ENCODE data around the gene HES6.

Gene HES6

DNA sequence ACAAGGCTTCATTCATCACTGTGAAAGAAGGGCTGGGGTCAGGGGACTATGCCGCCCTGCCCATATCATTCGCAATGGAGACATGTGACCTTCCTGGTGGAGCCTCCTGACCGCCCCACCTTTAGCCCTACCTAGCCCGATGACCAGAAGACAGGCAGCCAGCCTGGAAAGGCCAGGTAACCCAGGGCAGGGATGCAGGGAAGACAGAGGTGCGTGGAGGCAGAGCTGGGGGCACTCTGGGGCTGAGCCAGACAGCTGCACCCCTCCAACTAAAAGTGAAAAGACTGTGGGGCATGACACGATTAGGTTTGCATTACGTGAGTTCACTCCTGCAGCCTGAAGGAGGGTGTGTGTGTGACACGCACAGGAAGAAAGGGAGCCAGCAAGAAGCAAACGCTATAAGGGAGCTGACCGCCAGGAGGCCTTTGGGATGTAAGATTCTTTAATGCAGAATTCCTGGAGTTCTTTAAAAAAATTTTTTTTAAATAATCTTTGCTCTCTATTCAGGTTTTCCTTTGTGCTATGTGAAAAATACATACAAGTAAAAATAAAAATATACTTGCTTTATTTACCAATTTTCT is 3.7 kb upstream of the HES6 start:
- Histone ChIP-seq H3K27ac (ENCODE audit: low read depth, low read length) (no peak overlapping the region), H3K9ac (ENCODE audit: low read length) (no peak overlapping the region)

DNA sequence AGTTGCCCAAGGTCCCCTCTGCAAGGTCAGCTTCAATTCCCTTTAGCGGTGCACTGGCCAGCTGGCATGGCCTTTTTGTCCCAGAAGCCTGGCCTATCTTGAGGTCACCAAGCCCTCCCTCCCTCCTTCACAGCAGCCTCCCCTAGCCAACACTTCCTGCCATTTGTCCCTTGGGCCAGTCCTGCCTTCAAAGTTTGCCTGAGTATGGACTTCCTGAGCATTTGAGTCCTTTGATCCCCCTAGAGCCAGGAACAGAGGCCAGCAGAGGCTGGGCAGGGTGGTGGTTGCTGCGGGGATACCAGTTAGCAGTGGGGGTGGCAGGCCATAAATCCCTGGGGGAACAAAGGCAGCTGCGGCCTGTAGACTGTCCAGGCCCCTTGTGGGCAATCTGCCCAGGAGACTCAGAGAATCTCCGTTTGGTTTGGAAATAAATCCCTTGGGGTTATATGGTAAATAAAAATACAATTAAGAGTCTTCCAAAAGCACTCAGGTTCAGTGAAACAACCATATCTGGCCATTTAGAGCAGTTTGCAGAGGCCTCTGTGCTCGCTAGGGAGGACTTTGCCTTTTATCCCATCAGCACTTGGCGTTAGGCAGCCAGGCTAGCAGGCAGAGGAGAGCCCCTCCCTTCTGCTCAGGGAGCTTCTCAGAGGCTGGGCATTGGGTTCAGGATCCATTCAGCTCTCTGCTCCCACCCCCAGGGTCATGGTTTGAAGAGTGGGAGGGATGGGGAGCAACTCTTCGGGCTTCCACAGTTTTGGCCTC is 3.1 kb upstream of the HES6 start:
- no peak overlapping the region for H3K27ac ChIP-seq (ENCODE audit: low read depth, low read length)
- H3K4me2 ChIP-seq (ENCODE audit: low read depth, low read length, poor library complexity, severe bottlenecking) = no peak overlapping the region
- H3K79me2 ChIP-seq (ENCODE audit: insufficient read depth, low read length) = no peaks in the 10 kb centered on the region
- H4K20me1 ChIP-seq (ENCODE audit: low read depth, low read length) = no peaks in the 10 kb centered on the region
- TF ChIP-seq, protein P1, sequence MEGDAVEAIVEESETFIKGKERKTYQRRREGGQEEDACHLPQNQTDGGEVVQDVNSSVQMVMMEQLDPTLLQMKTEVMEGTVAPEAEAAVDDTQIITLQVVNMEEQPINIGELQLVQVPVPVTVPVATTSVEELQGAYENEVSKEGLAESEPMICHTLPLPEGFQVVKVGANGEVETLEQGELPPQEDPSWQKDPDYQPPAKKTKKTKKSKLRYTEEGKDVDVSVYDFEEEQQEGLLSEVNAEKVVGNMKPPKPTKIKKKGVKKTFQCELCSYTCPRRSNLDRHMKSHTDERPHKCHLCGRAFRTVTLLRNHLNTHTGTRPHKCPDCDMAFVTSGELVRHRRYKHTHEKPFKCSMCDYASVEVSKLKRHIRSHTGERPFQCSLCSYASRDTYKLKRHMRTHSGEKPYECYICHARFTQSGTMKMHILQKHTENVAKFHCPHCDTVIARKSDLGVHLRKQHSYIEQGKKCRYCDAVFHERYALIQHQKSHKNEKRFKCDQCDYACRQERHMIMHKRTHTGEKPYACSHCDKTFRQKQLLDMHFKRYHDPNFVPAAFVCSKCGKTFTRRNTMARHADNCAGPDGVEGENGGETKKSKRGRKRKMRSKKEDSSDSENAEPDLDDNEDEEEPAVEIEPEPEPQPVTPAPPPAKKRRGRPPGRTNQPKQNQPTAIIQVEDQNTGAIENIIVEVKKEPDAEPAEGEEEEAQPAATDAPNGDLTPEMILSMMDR (IDR thresholded peaks at IDR 0.05; ENCODE audit: insufficient read depth, low read length, poor library complexity, severe bottlenecking) = no peak
- TF ChIP-seq EZH2phosphoT487 (conservative IDR thresholded peaks at IDR 0.05; ENCODE audit: low read length) = no peak
- H3K27me3 ChIP-seq (ENCODE audit: low read length) = no peaks in the 10 kb centered on the region
- H2AFZ ChIP-seq (ENCODE audit: low read depth, low read length, severe bottlenecking) = no peak overlapping the region
- H3K4me3 ChIP-seq (ENCODE audit: insufficient read depth, low read length, poor library complexity, severe bottlenecking) = no peak overlapping the region
- H3K9ac ChIP-seq (ENCODE audit: low read length) = no peak overlapping the region
- H3K36me3 ChIP-seq (ENCODE audit: low read length) = no peaks in the 10 kb centered on the region; the same call in 1 of the 2 replicates
- H3K9me2 ChIP-seq (replicated peaks; ENCODE audit: insufficient read depth, low read length) = no peaks in the 10 kb centered on the region
- H3F3A ChIP-seq (ENCODE audit: insufficient read depth) = peaks cover 15% of the 10 kb centered on the region; the same call in 1 of the 2 replicates
- H3K9me3 ChIP-seq (ENCODE audit: insufficient read depth, low read length) = no peaks in the 10 kb centered on the region

More for the DNA sequence above, 3.7 kb upstream of the HES6 start:
- Histone ChIP-seq H3K9me2 (replicated peaks; ENCODE audit: insufficient read depth, low read length) (no peaks in the 10 kb centered on the region), H3K4me3 (ENCODE audit: insufficient read depth, low read length, poor library complexity, severe bottlenecking) (no peak overlapping the region), H4K20me1 (ENCODE audit: low read depth, low read length) (no peaks in the 10 kb centered on the region), H3K27me3 (ENCODE audit: low read length) (no peaks in the 10 kb centered on the region), H3F3A (ENCODE audit: insufficient read depth) (peaks cover 15% of the 10 kb centered on the region; the same call in 1 of the 2 replicates), H3K36me3 (ENCODE audit: low read length) (no peaks in the 10 kb centered on the region; the same call in 1 of the 2 replicates), H3K4me2 (ENCODE audit: low read depth, low read length, poor library complexity, severe bottlenecking) (no peak overlapping the region), H3K9me3 (ENCODE audit: insufficient read depth, low read length) (no peaks in the 10 kb centered on the region), H3K79me2 (ENCODE audit: insufficient read depth, low read length) (no peaks in the 10 kb centered on the region), H2AFZ (ENCODE audit: low read depth, low read length, severe bottlenecking) (no peak overlapping the region)
- TF ChIP-seq, protein P1 (IDR thresholded peaks at IDR 0.05; ENCODE audit: insufficient read depth, low read length, poor library complexity, severe bottlenecking) = no peak
- TF ChIP-seq EZH2phosphoT487 (conservative IDR thresholded peaks at IDR 0.05; ENCODE audit: low read length) = no peak

- H3K27me3 ChIP-seq (ENCODE audit: low read length) = no peaks in the 10 kb centered on the region
- no peak for TF ChIP-seq EZH2phosphoT487 (conservative IDR thresholded peaks at IDR 0.05; ENCODE audit: low read length)
- TF ChIP-seq, protein P1 (IDR thresholded peaks at IDR 0.05; ENCODE audit: insufficient read depth, low read length, poor library complexity, severe bottlenecking) = no peak
- no peaks in the 10 kb centered on the region for H3K9me3 ChIP-seq (ENCODE audit: insufficient read depth, low read length)
- H3K79me2 ChIP-seq (ENCODE audit: insufficient read depth, low read length) = no peaks in the 10 kb centered on the region
- H3K4me3 ChIP-seq (ENCODE audit: insufficient read depth, low read length, poor library complexity, severe bottlenecking) = no peak overlapping the region
- no peak overlapping the region for H3K27ac ChIP-seq (ENCODE audit: low read depth, low read length)
- H3K9me2 ChIP-seq (replicated peaks; ENCODE audit: insufficient read depth, low read length) = no peaks in the 10 kb centered on the region
- no peak overlapping the region for H2AFZ ChIP-seq (ENCODE audit: low read depth, low read length, severe bottlenecking)
- no peak overlapping the region for H3K9ac ChIP-seq (ENCODE audit: low read length)
- H3K36me3 ChIP-seq (ENCODE audit: low read length) = no peaks in the 10 kb centered on the region; the same call in 1 of the 2 replicates
- no peak overlapping the region for H3K4me2 ChIP-seq (ENCODE audit: low read depth, low read length, poor library complexity, severe bottlenecking)
- no peaks in the 10 kb centered on the region for H4K20me1 ChIP-seq (ENCODE audit: low read depth, low read length)
- H3F3A ChIP-seq (ENCODE audit: insufficient read depth) = peaks cover 15% of the 10 kb centered on the region; the same call in 1 of the 2 replicates
Observed at GRCh38 chr2:238241970-238242369, 2.1 kb upstream of the HES6 start.
